PC-9 (cell line): ENCODE data around the gene CTSF.

Experiments used
- CTCF ChIP-seq: fragments of 200-600 bp; sonication (generic); conservative IDR thresholded peaks from 2 replicates; pipeline ENCODE4 v1.6.1; 2017; ENCODE audit warnings: mixed run types, antibody characterized with exemption, mild to moderate bottlenecking, moderate library complexity
- EZH2 ChIP-seq: fragments of 200-600 bp; sonication (generic); IDR thresholded peaks from 2 replicates; pipeline ENCODE4 v1.8.0; 2017; ENCODE audit warnings: antibody characterized with exemption, low read depth

GRCh38 chr11:66564538-66564937, 3.9 kb downstream of the CTSF start:
- TF ChIP-seq CTCF (no peak), EZH2 (no peak)
